ENCODE data around the gene ZP3. TPM values are rescaled to one million over a fixed set of nuclear protein-coding genes. Genes with fewer than 3 reads are reported as not detected.
A peak's percentile ranks its signal among the peaks of the same experiment; 100 is the strongest.
"Not testable (repeated sequence)": the region's sequence is repeated elsewhere in the genome, so short reads cannot be mapped to it uniquely, and the experiment has no call there.

Gene ZP3
- total and polyA plus RNA-seq, 12 donors = 0.77 to 5.7 (median 1.4) TPM; not detected in 6

- 92 to 95% methylated on average over 23 of the region's 23 CpGs for WGBS, 2 donors
Observed at GRCh38 chr7:76400248-76400647, 24.5 kb upstream of the ZP3 start.

GRCh38 chr7:76403097-76403496 is 21.7 kb upstream of the ZP3 start:
- not testable (repeated sequence) for DNase-seq

More at GRCh38 chr7:76400248-76400647, 24.5 kb upstream of the ZP3 start:
- Histone ChIP-seq H3K27ac (no peak overlapping the region), H3K4me3 (no peak overlapping the region), H3K36me3 (no peaks in the 10 kb centered on the region), H3K4me1 (peaks cover 0 to 35% (median 11%) of the 10 kb centered on the region in 9 donors), H3K27me3 (no peaks in the 10 kb centered on the region), H3K9me3 (no peaks in the 10 kb centered on the region)
- no peak for TF ChIP-seq CTCF (IDR thresholded peaks at IDR 0.05)
- DNase-seq (no peak), ATAC-seq (no peak)
- intact Hi-C loops (cut with DNase I) = no loop called here

DNA sequence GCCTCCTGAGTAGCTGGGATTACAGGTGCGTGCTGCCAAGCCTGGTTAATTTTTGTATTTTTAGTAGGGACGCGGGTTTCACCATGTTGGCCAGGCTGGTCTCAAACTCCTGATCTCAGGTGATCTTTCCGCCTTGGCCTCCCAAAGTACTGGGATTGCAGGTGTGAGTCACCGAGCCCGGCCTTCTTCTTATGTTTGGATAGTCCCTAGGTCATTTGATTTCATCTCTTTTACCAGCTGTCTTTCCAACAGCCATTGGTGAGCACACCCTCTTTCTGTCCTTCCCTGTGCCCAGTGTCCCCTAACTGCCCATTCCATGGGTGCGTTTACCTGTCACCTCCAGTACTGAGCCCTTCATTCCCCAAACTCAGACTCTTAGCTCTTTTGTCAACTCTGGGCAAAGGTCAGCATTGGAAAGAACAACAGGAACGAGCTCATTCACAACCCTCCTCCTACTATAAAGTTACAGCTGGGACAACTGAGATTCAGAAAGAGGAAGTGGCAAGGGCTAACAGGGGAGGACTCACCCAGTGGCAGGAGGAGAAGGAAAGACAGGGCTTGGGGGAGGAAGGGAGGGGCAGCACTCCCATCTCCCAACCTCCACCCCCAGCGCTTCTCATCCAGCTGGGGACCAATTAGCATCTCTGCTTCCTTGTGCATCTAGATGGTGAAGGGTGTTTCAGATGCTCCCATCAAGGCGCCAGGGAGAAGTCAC is 20.8 kb upstream of the ZP3 start:
- no peak for TF ChIP-seq CTCF (IDR thresholded peaks at IDR 0.05)
- peak in 6 of 8 donors; percentile 44 to 69 (median 64) for ATAC-seq
- Histone ChIP-seq H3K36me3 (no peaks in the 10 kb centered on the region), H3K4me3 (no peak overlapping the region), H3K27me3 (no peaks in the 10 kb centered on the region), H3K4me1 (peaks cover 0 to 20% (median 0%) of the 10 kb centered on the region in 9 donors), H3K27ac (peak overlapping the region in 2 of 10 donors; percentile 22 to 70), H3K9me3 (no peaks in the 10 kb centered on the region)
- intact Hi-C loops (cut with DNase I) = no loop called here
- no peak for DNase-seq
- 91 to 92% methylated on average over 10 of the region's 10 CpGs for WGBS, 2 donors

More at GRCh38 chr7:76403097-76403496, 21.7 kb upstream of the ZP3 start:
- H3K27me3 ChIP-seq; H3K9me3 ChIP-seq; H3K36me3 ChIP-seq; H3K4me3 ChIP-seq; intact Hi-C loops (cut with DNase I): not testable (repeated sequence)
- H3K4me1 ChIP-seq = peaks cover 0 to 20% (median 0%) of the 10 kb centered on the region in 9 donors
- WGBS, 2 donors = 82 to 85% methylated on average over 8 of the region's 8 CpGs
- peak in 6 of 8 donors; percentile 27 to 66 (median 46) for ATAC-seq
- peak overlapping the region in 1 of 10 donors; percentile 70 for H3K27ac ChIP-seq

DNA sequence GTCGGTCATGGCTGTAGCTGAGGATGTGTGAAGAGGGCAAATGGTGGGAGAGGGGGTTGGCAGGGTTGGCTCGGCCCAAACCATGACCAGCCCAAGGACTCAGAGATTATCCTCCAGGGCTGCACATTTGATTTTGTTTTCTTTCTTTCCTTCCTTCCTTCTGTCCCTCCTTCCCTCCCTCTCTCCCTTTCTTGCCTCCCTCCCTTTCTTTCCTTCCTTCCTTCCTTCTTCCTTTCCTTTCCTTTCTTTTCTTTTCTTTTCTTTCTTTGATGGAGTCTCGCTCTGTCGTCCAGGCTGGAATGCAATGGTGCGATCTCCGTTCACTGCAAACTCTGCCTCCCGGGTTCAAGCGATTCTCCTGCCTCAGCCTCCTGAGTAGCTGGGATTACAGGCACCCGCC is 19.0 kb upstream of the ZP3 start:
- no peaks in the 10 kb centered on the region for H3K36me3 ChIP-seq
- DNase-seq (no peak), ATAC-seq (no peak)
- 84 to 85% methylated on average over 9 of the region's 9 CpGs for WGBS, 2 donors
- no peak overlapping the region for H3K27ac ChIP-seq
- peaks cover 0 to 4% (median 0%) of the 10 kb centered on the region in 7 donors for H3K27me3 ChIP-seq
- TF ChIP-seq CTCF (IDR thresholded peaks at IDR 0.05) = no peak
- intact Hi-C loops (cut with DNase I) = no loop called here
- peaks cover 0 to 20% (median 0%) of the 10 kb centered on the region in 9 donors for H3K4me1 ChIP-seq
- H3K9me3 ChIP-seq = no peaks in the 10 kb centered on the region
- no peak overlapping the region for H3K4me3 ChIP-seq

GRCh38 chr7:76407718-76408117 is 17.0 kb upstream of the ZP3 start:
- peaks cover 0 to 15% (median 0%) of the 10 kb centered on the region in 9 donors for H3K4me1 ChIP-seq
- WGBS, 2 donors = 85 to 90% methylated on average over 4 of the region's 4 CpGs
- no peaks in the 10 kb centered on the region for H3K9me3 ChIP-seq
- DNase-seq = no peak
- TF ChIP-seq CTCF (IDR thresholded peaks at IDR 0.05) = no peak
- H3K27me3 ChIP-seq = peaks cover 0 to 4% (median 0%) of the 10 kb centered on the region in 7 donors
- no peak overlapping the region for H3K4me3 ChIP-seq
- no peak overlapping the region for H3K27ac ChIP-seq
- intact Hi-C loops (cut with DNase I) = no loop called here
- no peaks in the 10 kb centered on the region for H3K36me3 ChIP-seq
- ATAC-seq = no peak
